Endometrial microvascular endothelial cells (primary cell): ENCODE data around the gene CDK15. TPM values are rescaled to one million over a fixed set of nuclear protein-coding genes. Genes with fewer than 3 reads are reported as not detected.
"Not testable (repeated sequence)": the region's sequence is repeated elsewhere in the genome, so short reads cannot be mapped to it uniquely, and the experiment has no call there.

Experiments used
- in situ Hi-C: cut with HindIII; loops from 2 replicates; pipeline ENCODE4 v1.10.0; 2017; ENCODE audit warnings: low sequenced_read_pairs, low pct_unique_long_range_greater_than_20kb; ENCODE audit errors: inconsistent ontology term
- total RNA-seq: library from RNA; depleted of rRNA; stranded (reverse); fragments of >200 nt; gene quantifications from one replicate; pipeline ENCODE4 v1.2.3, GENCODE V29; 2015; ENCODE audit errors: inconsistent ontology term

The CDK15 gene
- total RNA-seq, 1 donor from 2014 or later = not detected

- in situ Hi-C loops = no loop called here
Observed at GRCh38 chr2:201820383-201821007, 14.2 kb downstream of the CDK15 start.

- in situ Hi-C loops = no loop called here
Observed at GRCh38 chr2:201821080-201821479, 14.7 kb downstream of the CDK15 start.

GRCh38 chr2:201824212-201824611 is 17.9 kb downstream of the CDK15 start:
- in situ Hi-C loops = no loop called here

- in situ Hi-C loops = no loop called here
Observed at GRCh38 chr2:201827621-201828020, 21.3 kb downstream of the CDK15 start.

GRCh38 chr2:201828220-201828619 is 21.9 kb downstream of the CDK15 start:
- in situ Hi-C loops = no loop called here

GRCh38 chr2:201830666-201831065 is 24.3 kb downstream of the CDK15 start:
- in situ Hi-C loops = no loop called here

- in situ Hi-C loops = no loop called here
Observed at GRCh38 chr2:201831469-201831868, 25.1 kb downstream of the CDK15 start.

GRCh38 chr2:201833781-201834180 is 27.4 kb downstream of the CDK15 start:
- in situ Hi-C loops = no loop called here

GRCh38 chr2:201835066-201835465 is 28.7 kb downstream of the CDK15 start:
- in situ Hi-C loops = no loop called here

- in situ Hi-C loops = no loop called here
Observed at GRCh38 chr2:201837391-201837790, 31.1 kb downstream of the CDK15 start.

GRCh38 chr2:201837824-201838431 is 31.6 kb downstream of the CDK15 start:
- in situ Hi-C loops = no loop called here

GRCh38 chr2:201839727-201840126 is 33.4 kb downstream of the CDK15 start:
- in situ Hi-C loops = no loop called here

- in situ Hi-C loops = no loop called here
Observed at GRCh38 chr2:201840726-201841125, 34.4 kb downstream of the CDK15 start.

GRCh38 chr2:201842131-201842860 is 36.0 kb downstream of the CDK15 start:
- in situ Hi-C loops = no loop called here

GRCh38 chr2:201844922-201845321 is 38.6 kb downstream of the CDK15 start:
- in situ Hi-C loops = not testable (repeated sequence)

GRCh38 chr2:201847481-201847880 is 41.1 kb downstream of the CDK15 start:
- in situ Hi-C loops = no loop called here

GRCh38 chr2:201852462-201852861 is 46.1 kb downstream of the CDK15 start:
- in situ Hi-C loops = no loop called here

- in situ Hi-C loops = no loop called here
Observed at GRCh38 chr2:201852878-201853415, 46.6 kb downstream of the CDK15 start.

GRCh38 chr2:201854221-201854801 is 48.0 kb downstream of the CDK15 start:
- in situ Hi-C loops = no loop called here

- in situ Hi-C loops = no loop called here
Observed at GRCh38 chr2:201854841-201855240, 48.5 kb downstream of the CDK15 start.
